Neuronal stem cell (in vitro differentiated cells): ENCODE data around the gene GPHN.

Experiments used
- DNase-seq: peaks from one replicate; pipeline ENCODE4 v3.0.0-alpha.2; 2013; ENCODE audit warnings: low spot score
- H2AFZ ChIP-seq: one replicate; pipeline ENCODE4 v1.6.1; 2013; ENCODE audit warnings: mild to moderate bottlenecking, low read length, inconsistent platforms
- H2AK5ac ChIP-seq: 2 replicates; pipeline ENCODE4 v1.6.1; 2013; ENCODE audit warnings: low read depth, mild to moderate bottlenecking, inconsistent platforms, low read length, moderate library complexity, mixed read lengths
- H2BK120ac ChIP-seq: 2 replicates; pipeline ENCODE4 v1.6.1; 2013; ENCODE audit warnings: low read depth, mild to moderate bottlenecking, inconsistent platforms, low read length, moderate library complexity, mixed read lengths
- H2BK12ac ChIP-seq: one replicate; pipeline ENCODE4 v1.6.1; 2013; ENCODE audit warnings: low read length, inconsistent platforms
- H2BK15ac ChIP-seq: 2 replicates; pipeline ENCODE4 v1.6.1; 2013; ENCODE audit warnings: mild to moderate bottlenecking, low read length, inconsistent platforms, mixed read lengths
- H2BK5ac ChIP-seq: one replicate; pipeline ENCODE4 v1.6.1; 2013; ENCODE audit warnings: inconsistent platforms, mild to moderate bottlenecking, low read length, moderate library complexity
- H3K14ac ChIP-seq: one replicate; pipeline ENCODE4 v1.6.1; 2013; ENCODE audit warnings: low read length, inconsistent platforms
- H3K18ac ChIP-seq: 2 replicates; pipeline ENCODE4 v1.6.1; 2013; ENCODE audit warnings: low read length, inconsistent platforms
- H3K23ac ChIP-seq: 2 replicates; pipeline ENCODE4 v1.6.1; 2013; ENCODE audit warnings: low read depth, mild to moderate bottlenecking, mixed read lengths, low read length, inconsistent platforms; ENCODE audit not compliant: poor library complexity
- H3K27ac ChIP-seq: replicated peaks from 3 replicates; pipeline ENCODE4 v1.5.1; 2013; ENCODE audit warnings: low read length, inconsistent platforms
- H3K27me3 ChIP-seq, 3 experiments: 2 replicates each; pipeline ENCODE4 v1.6.1; 2013; ENCODE audit warnings: low read length in 3 of 3, mild to moderate bottlenecking in 2 of 3, inconsistent platforms in 1 of 3, low read depth in 1 of 3, mixed read lengths in 1 of 3, moderate library complexity in 1 of 3; ENCODE audit not compliant: control insufficient read depth in 3 of 3, insufficient read depth in 3 of 3
- H3K36me3 ChIP-seq, 2 donors: replicated peaks in 1 of 2; 2 replicates each; pipeline ENCODE4 v1.6.1; 2013; ENCODE audit warnings: low read length in 2 of 2; ENCODE audit not compliant: control insufficient read depth in 2 of 2, insufficient read depth in 2 of 2
- H3K4ac ChIP-seq: 2 replicates; pipeline ENCODE4 v1.6.1; 2013; ENCODE audit warnings: inconsistent platforms, mild to moderate bottlenecking, low read length, moderate library complexity
- H3K4me1 ChIP-seq, 2 donors: 1 replicate in 1 of 2; 2 replicates in 1 of 2; pipeline ENCODE4 v1.6.1; 2013; ENCODE audit warnings: low read length in 2 of 2, low read depth in 1 of 2; ENCODE audit not compliant: control insufficient read depth in 2 of 2, insufficient read depth in 1 of 2
- H3K4me2 ChIP-seq: one replicate; pipeline ENCODE4 v1.6.1; 2013; ENCODE audit warnings: mild to moderate bottlenecking, low read length, inconsistent platforms; ENCODE audit not compliant: insufficient read depth, poor library complexity, severe bottlenecking
- H3K4me3 ChIP-seq, 2 donors: 2 replicates each; pipeline ENCODE4 v1.5.1; 2013; ENCODE audit warnings: low read length in 2 of 2, mild to moderate bottlenecking in 2 of 2, inconsistent platforms in 1 of 2, moderate library complexity in 1 of 2
- H3K79me1 ChIP-seq: one replicate; pipeline ENCODE4 v1.6.1; 2013; ENCODE audit warnings: low read depth, mild to moderate bottlenecking, inconsistent platforms, low read length, moderate library complexity
- H3K9ac ChIP-seq: one replicate; pipeline ENCODE4 v1.6.1; 2013; ENCODE audit warnings: mild to moderate bottlenecking, low read depth, low read length, inconsistent platforms; ENCODE audit not compliant: poor library complexity
- H3K9me3 ChIP-seq, 2 donors: replicated peaks in 1 of 2; 2 replicates each; pipeline versions ENCODE3 to v1.6.1; 2013; ENCODE audit warnings: low read length in 2 of 2, mild to moderate bottlenecking in 2 of 2, inconsistent platforms in 1 of 2, low read depth in 1 of 2, mixed read lengths in 1 of 2, moderate library complexity in 1 of 2; ENCODE audit not compliant: control insufficient read depth in 2 of 2, insufficient read depth in 1 of 2
- H4K8ac ChIP-seq: one replicate; pipeline ENCODE4 v1.6.1; 2013; ENCODE audit warnings: low read depth, mild to moderate bottlenecking, inconsistent platforms, low read length, moderate library complexity
- H4K91ac ChIP-seq: one replicate; pipeline ENCODE4 v1.6.1; 2013; ENCODE audit warnings: low read length, low read depth, mild to moderate bottlenecking, inconsistent platforms; ENCODE audit not compliant: poor library complexity
- WGBS, 2 donors: extraction: QIAGEN DNeasy Blood & Tissue Kit; methylation state at CpG; one replicate each; pipeline ENCODE4 v1.1.7; 2013; ENCODE audit warnings: missing lambda C conversion rate in 2 of 2, mixed read lengths in 1 of 2; ENCODE audit not compliant: insufficient read length in 2 of 2, insufficient replicate concordance in 1 of 2; ENCODE audit errors: extremely low coverage in 2 of 2; 5-methylcytosine and 5-hydroxymethylcytosine counted together

GPHN gene

DNA sequence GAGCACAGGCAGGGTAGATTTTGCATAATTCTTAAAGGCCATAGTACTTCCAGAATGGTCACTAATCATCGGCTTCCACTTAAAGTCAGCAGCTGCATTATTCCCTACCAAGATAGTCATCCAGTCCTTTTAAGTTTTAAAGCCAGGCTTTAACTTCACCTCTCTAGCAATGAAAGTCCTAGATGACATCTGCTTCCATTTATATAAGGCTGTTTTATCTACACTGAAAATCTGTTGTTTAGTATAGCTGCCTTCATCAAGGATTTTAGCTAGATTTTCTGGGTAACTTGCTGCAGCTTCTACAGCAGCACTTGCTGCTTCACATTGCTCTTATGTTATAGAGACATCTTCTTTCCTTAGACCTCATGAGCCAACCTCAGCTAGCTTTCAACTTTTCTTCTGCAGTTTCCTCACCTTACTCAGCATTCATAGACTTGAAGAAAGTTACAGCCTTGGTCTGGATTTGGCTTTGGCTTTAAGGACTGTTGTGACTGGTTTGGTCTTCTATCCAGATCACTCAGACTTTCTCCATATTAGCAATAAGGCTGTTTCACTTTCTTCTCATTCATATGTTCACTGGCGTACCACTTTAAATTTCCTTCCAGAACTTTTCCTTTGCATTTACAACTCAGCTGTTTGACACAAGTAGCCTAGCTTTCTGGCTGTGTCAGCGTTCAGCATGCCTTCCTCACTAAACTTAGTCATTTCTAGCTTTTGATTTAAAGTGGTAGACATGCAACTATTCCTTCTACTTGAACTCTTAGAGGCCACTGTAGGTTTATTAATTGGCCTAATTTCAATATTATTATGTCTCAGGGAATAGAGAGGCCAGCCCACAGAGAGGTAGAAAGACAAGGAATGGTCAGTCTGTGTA lies 471.4 kb downstream of the GPHN start:
- Histone ChIP-seq H2BK15ac (no peak overlapping the region), H4K8ac (no peak overlapping the region), H2AK5ac (no peak overlapping the region), H3K9me3 (no peaks in the 10 kb centered on the region), H3K27ac (no peak overlapping the region), H3K18ac (no peak overlapping the region), H3K4me2 (no peak overlapping the region), H4K91ac (no peak overlapping the region), H3K4me3 (no peak overlapping the region), H3K79me1 (no peaks in the 10 kb centered on the region), H3K27me3 (no peaks in the 10 kb centered on the region), H2AFZ (no peak overlapping the region), H3K36me3 (no peaks in the 10 kb centered on the region), H3K14ac (no peak overlapping the region), H2BK5ac (no peak overlapping the region), H2BK12ac (no peak overlapping the region), H3K4ac (no peak overlapping the region), H3K4me1 (no peaks in the 10 kb centered on the region), H3K23ac (no peak overlapping the region), H3K9ac (no peak overlapping the region), H2BK120ac (no peak overlapping the region)
- no peak for DNase-seq
- WGBS, 2 donors = no CpG with 5 or more reads among the region's 3 CpGs

DNA sequence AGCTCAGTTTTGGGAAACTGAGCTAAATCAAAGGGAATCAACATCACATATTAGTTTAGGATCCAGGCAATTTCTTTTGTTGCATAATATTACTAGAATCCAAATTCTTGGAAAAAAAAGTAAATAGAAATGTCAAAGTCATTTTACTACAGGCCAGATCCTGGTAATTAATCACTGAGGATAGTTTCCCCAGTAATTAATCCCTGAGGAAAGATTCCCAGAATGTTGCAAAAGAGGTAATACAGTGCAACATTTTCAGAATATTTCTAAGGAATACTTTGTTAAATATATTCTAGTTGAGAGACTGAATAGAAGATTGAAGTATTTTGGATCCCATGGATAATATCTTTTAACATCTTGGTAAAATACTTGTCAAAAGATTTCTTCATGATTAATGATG lies 474.3 kb downstream of the GPHN start:
- no peak overlapping the region for H2BK15ac ChIP-seq
- H2BK120ac ChIP-seq = no peak overlapping the region
- H3K4me3 ChIP-seq = no peak overlapping the region
- no peaks in the 10 kb centered on the region for H3K4me1 ChIP-seq
- H2BK12ac ChIP-seq = no peak overlapping the region
- DNase-seq = no peak
- H2AFZ ChIP-seq = no peak overlapping the region
- no peak overlapping the region for H3K4ac ChIP-seq
- no peaks in the 10 kb centered on the region for H3K9me3 ChIP-seq
- H3K14ac ChIP-seq = no peak overlapping the region
- no peak overlapping the region for H4K91ac ChIP-seq
- H3K27ac ChIP-seq = no peak overlapping the region
- no peak overlapping the region for H2BK5ac ChIP-seq
- H4K8ac ChIP-seq = no peak overlapping the region
- no peaks in the 10 kb centered on the region for H3K27me3 ChIP-seq
- no peak overlapping the region for H2AK5ac ChIP-seq
- H3K23ac ChIP-seq = no peak overlapping the region
- H3K4me2 ChIP-seq = no peak overlapping the region
- H3K9ac ChIP-seq = no peak overlapping the region
- no peaks in the 10 kb centered on the region for H3K36me3 ChIP-seq
- H3K79me1 ChIP-seq = no peaks in the 10 kb centered on the region
- H3K18ac ChIP-seq = no peak overlapping the region

DNA sequence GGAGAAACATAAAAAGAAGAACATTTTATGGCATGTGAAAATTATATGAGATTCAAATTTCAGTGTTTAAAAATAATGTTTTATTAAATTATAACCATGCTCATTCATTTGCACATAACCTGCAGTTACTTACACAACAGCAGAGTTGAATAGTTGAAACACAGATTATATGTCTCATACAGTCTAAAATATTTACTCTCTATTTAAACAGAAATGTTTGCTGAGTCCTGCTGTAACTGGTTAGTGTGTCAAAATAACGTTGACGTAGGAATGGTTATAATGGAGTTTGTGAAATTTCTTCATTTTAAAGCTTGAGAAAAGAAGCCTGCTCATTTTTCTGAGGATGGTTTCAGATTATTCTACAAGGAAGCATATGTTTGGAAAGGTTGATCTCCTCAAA lies 484.8 kb downstream of the GPHN start:
- Histone ChIP-seq H2BK15ac (no peak overlapping the region), H3K4me1 (no peaks in the 10 kb centered on the region), H3K4ac (no peak overlapping the region), H2BK120ac (no peak overlapping the region), H3K9ac (no peak overlapping the region), H3K79me1 (no peaks in the 10 kb centered on the region), H2BK5ac (no peak overlapping the region), H3K27me3 (no peaks in the 10 kb centered on the region), H3K4me2 (no peak overlapping the region), H2AFZ (no peak overlapping the region), H2BK12ac (no peak overlapping the region), H3K4me3 (no peak overlapping the region), H2AK5ac (no peak overlapping the region), H3K36me3 (no peaks in the 10 kb centered on the region), H4K8ac (no peak overlapping the region), H3K9me3 (no peaks in the 10 kb centered on the region), H3K23ac (no peak overlapping the region), H3K14ac (no peak overlapping the region), H3K18ac (no peak overlapping the region), H4K91ac (no peak overlapping the region), H3K27ac (no peak overlapping the region)
- WGBS, 2 donors = 100% methylated on average over 2 of the region's 2 CpGs; no CpG with 5 or more reads in 1 of the 2 donors
- DNase-seq = no peak

DNA sequence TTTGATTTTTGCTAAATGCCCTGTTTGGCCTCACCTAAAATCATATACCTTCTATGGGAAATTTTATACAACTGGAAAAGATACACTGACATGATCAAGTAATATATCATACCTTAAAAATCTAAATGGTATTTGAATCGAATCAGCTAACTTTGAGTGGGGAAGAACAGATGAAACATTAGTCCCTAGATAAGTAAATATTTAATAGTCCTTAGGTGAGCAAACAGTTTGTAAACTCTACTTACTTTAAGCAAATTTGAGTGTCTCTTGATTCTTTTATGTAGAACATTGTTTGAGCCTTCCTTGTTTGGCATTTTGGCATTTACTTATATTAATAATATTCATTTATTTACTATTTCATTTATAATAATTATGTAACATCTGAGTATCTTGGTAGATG lies 485.6 kb downstream of the GPHN start:
- no CpG with 5 or more reads among the region's 1 CpG for WGBS, 2 donors
- no peaks in the 10 kb centered on the region for H3K9me3 ChIP-seq
- H4K8ac ChIP-seq = no peak overlapping the region

More for the DNA sequence above, 485.6 kb downstream of the GPHN start:
- no peaks in the 10 kb centered on the region for H3K79me1 ChIP-seq
- H3K27me3 ChIP-seq = no peaks in the 10 kb centered on the region
- no peak overlapping the region for H3K4me2 ChIP-seq
- no peak for DNase-seq
- H3K4me1 ChIP-seq = no peaks in the 10 kb centered on the region
- no peak overlapping the region for H2BK12ac ChIP-seq
- H3K4me3 ChIP-seq = no peak overlapping the region
- no peak overlapping the region for H3K23ac ChIP-seq
- H2BK120ac ChIP-seq = no peak overlapping the region
- no peak overlapping the region for H3K27ac ChIP-seq
- H3K18ac ChIP-seq = no peak overlapping the region
- no peak overlapping the region for H2BK15ac ChIP-seq
- H3K4ac ChIP-seq = no peak overlapping the region
- H2BK5ac ChIP-seq = no peak overlapping the region
- no peaks in the 10 kb centered on the region for H3K36me3 ChIP-seq
- H3K14ac ChIP-seq = no peak overlapping the region
- H2AK5ac ChIP-seq = no peak overlapping the region
- no peak overlapping the region for H2AFZ ChIP-seq
- no peak overlapping the region for H4K91ac ChIP-seq
- no peak overlapping the region for H3K9ac ChIP-seq
